AG04449 (cell line): ENCODE results near the gene TMEM45B.
"Not testable (repeated sequence)": the region's sequence is repeated elsewhere in the genome, so short reads cannot be mapped to it uniquely, and the experiment has no call there.

Experiments
- CTCF ChIA-PET: fragments of 350-600 bp; formaldehyde crosslinking; extraction: SDS; loops from one replicate; lab custom pipeline; 2021; ENCODE audit warnings: antibody characterized with exemption; lab: Yijun Ruan, JAX
- POLR2A ChIA-PET: fragments of 400-600, 350-600 bp; formaldehyde crosslinking; extraction: SDS; loops from one replicate; lab custom pipeline; 2020; ENCODE audit warnings: antibody characterized with exemption, inconsistent platforms; lab: Yijun Ruan, JAX
- DNase-seq: peaks from one replicate; pipeline ENCODE4 v3.0.0-alpha.2; 2010; ENCODE audit warnings: low read depth, low spot score
- H3K4me3 ChIP-seq: 2 replicates; pipeline ENCODE4 v1.5.1; 2011; ENCODE audit warnings: low read depth, mild to moderate bottlenecking, control low read depth, low read length
- CTCF ChIP-seq: IDR thresholded peaks from one replicate; pipeline ENCODE4 v1.5.1; 2011; ENCODE audit warnings: mild to moderate bottlenecking, moderate library complexity, low read length, control low read depth, inconsistent platforms; ENCODE audit not compliant: insufficient read depth; ENCODE audit errors: missing control alignments

Gene TMEM45B

DNA sequence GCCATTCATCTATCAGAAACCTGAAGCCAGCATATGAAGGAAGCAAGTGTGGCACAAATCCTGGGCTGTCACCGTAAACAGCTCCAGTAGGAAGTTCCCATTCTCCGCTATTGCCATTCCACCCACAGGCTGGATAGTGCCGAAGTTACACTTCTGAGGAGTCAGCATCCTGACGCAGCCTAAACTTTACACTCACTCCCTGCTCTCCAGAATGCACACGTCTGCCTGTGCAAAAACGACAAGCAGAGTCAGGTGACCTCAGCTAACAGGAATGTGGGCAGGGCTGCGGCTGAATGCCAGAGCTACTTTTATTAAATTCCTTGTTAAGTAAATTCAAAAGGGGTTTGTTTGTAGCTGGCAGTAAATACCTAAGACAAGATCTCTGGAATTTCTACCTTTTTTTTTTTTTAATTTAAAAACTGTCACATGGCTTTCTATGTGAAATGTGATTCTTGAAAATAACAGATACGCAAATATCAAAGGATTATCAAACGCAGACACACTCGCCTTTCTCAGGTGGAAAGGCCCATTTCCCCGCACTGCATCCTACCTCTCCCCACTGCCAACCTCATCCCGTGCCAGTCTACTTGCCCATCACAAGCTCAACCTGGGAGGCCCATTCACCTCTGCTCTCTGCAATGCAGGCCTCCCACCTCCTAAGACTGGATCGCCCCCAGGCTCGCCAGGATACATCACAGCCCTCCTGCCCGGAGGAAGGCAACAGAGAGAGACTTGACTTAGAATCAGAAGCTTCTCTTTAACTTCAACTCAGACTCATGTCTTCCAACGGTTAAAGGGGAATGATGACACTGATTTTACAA is 46.3 kb downstream of the TMEM45B start:
- no peak for TF ChIP-seq CTCF
- peak; percentile 83 for DNase-seq
- ChIA-PET CTCF (interaction anchor here (1.0 to 1.8 kb wide), 4 partner anchors 8 to 270 kb away, joined by 3 to 9 read pairs (median 4); no protein-coding TSS in a partner anchor), POLR2A (no interaction called here)
- no peak overlapping the region for H3K4me3 ChIP-seq

GRCh38 chr11:129864811-129865210 is 49.2 kb downstream of the TMEM45B start:
- no peak for DNase-seq
- TF ChIP-seq CTCF: no peak
- ChIA-PET POLR2A (no interaction called here), CTCF (no interaction called here)
- H3K4me3 ChIP-seq: no peak overlapping the region

GRCh38 chr11:129865701-129866100 is 50.1 kb downstream of the TMEM45B start:
- no peak for TF ChIP-seq CTCF
- ChIA-PET CTCF (no interaction called here), POLR2A (no interaction called here)
- no peak overlapping the region for H3K4me3 ChIP-seq
- DNase-seq: no peak

DNA sequence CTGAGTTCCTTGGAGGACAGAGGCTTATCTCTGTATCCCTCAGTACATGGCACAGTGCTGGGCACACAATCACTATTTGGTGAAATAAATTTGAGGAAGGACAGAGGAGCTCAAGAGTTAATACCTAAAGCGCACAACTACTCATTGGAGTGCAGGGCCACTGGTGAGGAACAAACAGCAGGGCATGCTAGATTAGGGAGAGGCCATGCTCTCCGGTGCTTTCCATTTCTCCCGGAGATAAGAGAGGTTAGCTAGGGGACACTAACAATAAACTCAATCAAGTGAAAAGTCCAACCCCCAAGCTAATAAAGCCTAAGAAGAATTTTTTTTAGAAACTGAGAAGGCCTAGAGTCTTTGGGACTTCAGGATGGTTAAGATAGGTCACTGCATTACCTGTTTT is 50.7 kb downstream of the TMEM45B start:
- no peak for DNase-seq
- TF ChIP-seq CTCF: no peak
- H3K4me3 ChIP-seq: no peak overlapping the region
- ChIA-PET CTCF (no interaction called here), POLR2A (no interaction called here)

DNA sequence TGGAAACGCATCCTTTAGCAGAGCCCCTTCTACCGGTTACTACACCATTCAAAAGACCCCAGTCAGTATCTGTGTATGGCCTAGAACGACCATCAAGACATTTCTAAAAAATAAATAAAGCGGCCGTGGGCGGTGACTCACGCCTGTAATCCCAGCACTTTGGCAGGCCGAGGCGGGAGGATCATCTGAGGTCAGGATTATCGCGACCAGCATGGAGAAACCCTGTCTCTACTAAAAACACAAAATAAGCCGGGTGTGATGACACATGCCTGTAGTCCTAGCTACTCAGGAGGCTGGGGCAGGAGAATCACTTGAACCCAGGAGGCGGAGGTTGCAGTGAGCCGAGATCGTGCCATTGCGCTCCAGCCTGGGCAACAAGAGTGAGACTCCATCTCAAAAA is 53.0 kb downstream of the TMEM45B start:
- DNase-seq, H3K4me3 ChIP-seq, POLR2A ChIA-PET: not testable (repeated sequence)
- CTCF ChIA-PET: interaction anchor here (1.1 to 2.0 kb wide), 3 partner anchors 10 to 264 kb away, joined by 3 to 6 read pairs (median 5); no protein-coding TSS in a partner anchor

GRCh38 chr11:129871914-129872313 is 56.3 kb downstream of the TMEM45B start:
- DNase-seq: no peak
- H3K4me3 ChIP-seq: no peak overlapping the region
- no peak for TF ChIP-seq CTCF
- POLR2A ChIA-PET: no interaction called here
- CTCF ChIA-PET: interaction anchor here (1.1 to 1.5 kb wide), 2 partner anchors 11 to 13 kb away, joined by 3 read pairs; no protein-coding TSS in a partner anchor

DNA sequence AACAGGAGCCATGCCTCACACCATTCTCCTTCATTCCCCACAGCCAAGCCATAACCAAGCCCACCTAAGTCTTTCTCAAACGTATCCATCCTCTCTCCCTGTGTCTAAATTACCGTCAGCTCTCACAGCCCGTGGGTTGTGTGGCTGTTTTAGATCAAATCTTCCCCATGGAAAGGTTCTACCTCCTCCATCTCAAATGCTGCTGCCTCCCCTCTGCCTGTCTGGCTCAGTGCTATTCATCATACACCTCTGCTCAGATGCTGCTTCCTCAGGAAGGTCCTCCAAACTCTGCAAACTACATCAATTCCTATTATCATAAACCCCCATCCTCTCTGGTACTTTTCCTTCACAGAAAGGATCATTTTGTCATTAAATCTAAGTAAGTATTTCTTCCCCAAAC is 64.7 kb downstream of the TMEM45B start:
- TF ChIP-seq CTCF: no peak
- POLR2A ChIA-PET: no interaction called here
- DNase-seq: no peak
- H3K4me3 ChIP-seq: no peak overlapping the region
- CTCF ChIA-PET: interaction anchor here (2.2 to 6.4 kb wide), 2 partner anchors 11 to 251 kb away, joined by 8 to 47 read pairs; no protein-coding TSS in a partner anchor
